Activated naive CD8-positive, alpha-beta T cell treated with anti-CD3 and anti-CD28 coated beads for 36 hours (primary cell): ENCODE results near the gene HBS1L. TPM values are rescaled to one million over a fixed set of nuclear protein-coding genes. Genes with fewer than 3 reads are reported as not detected.

ENCODE experiments used
- DNase-seq: peaks from one replicate; pipeline ENCODE4 v3.0.0; 2021
- H3K27ac Mint-ChIP-seq: one replicate; pipeline ENCODE4 v1.8.0; 2022; ENCODE audit warnings: mild to moderate bottlenecking, moderate library complexity, mixed read lengths
- H3K27me3 Mint-ChIP-seq: one replicate; pipeline ENCODE4 v1.8.0; 2022; ENCODE audit warnings: mild to moderate bottlenecking, mixed read lengths
- H3K36me3 Mint-ChIP-seq: one replicate; pipeline ENCODE4 v1.8.0; 2021; ENCODE audit warnings: mild to moderate bottlenecking, mixed read lengths
- H3K4me1 Mint-ChIP-seq: one replicate; pipeline ENCODE4 v1.8.0; 2021; ENCODE audit warnings: mixed read lengths
- H3K4me3 Mint-ChIP-seq: one replicate; pipeline ENCODE4 v1.8.0; 2022; ENCODE audit warnings: mild to moderate bottlenecking, moderate library complexity, mixed read lengths
- H3K9me3 Mint-ChIP-seq: one replicate; pipeline ENCODE4 v1.8.0; 2022; ENCODE audit warnings: mixed read lengths
- total RNA-seq, 2 experiments: library from RNA; stranded (reverse); gene quantifications; one replicate each; pipeline ENCODE4 v1.2.3, GENCODE V29; 2021

HBS1L gene
- total RNA-seq, 2 experiments from 2014 or later = 147 to 151 TPM

- peak overlapping the region; percentile 93 for H3K27ac Mint-ChIP-seq
- peak overlapping the region; percentile 59 for H3K4me3 Mint-ChIP-seq
- H3K27me3 Mint-ChIP-seq = no peaks in the 10 kb centered on the region
- H3K36me3 Mint-ChIP-seq = peaks cover 14% of the 10 kb centered on the region
- peaks cover 72% of the 10 kb centered on the region for H3K4me1 Mint-ChIP-seq
- H3K9me3 Mint-ChIP-seq = peaks cover 9% of the 10 kb centered on the region
- peak; percentile 34 for DNase-seq
Measured at GRCh38 chr6:135087403-135087802, 32.8 kb upstream of the HBS1L start.

GRCh38 chr6:135086414-135086764, 31.8 kb upstream of the HBS1L start:
- H3K36me3 Mint-ChIP-seq = peaks cover 22% of the 10 kb centered on the region
- no peaks in the 10 kb centered on the region for H3K27me3 Mint-ChIP-seq
- peaks cover 65% of the 10 kb centered on the region for H3K4me1 Mint-ChIP-seq
- peak overlapping the region; percentile 54 for H3K4me3 Mint-ChIP-seq
- H3K9me3 Mint-ChIP-seq = peaks cover 16% of the 10 kb centered on the region
- no peak for DNase-seq
- peak overlapping the region; percentile 93 for H3K27ac Mint-ChIP-seq

- Mint-ChIP-seq H3K27me3 (no peaks in the 10 kb centered on the region), H3K4me1 (peaks cover 60% of the 10 kb centered on the region), H3K27ac (peak overlapping the region; percentile 93), H3K9me3 (peaks cover 19% of the 10 kb centered on the region), H3K36me3 (peaks cover 22% of the 10 kb centered on the region), H3K4me3 (peak overlapping the region; percentile 54)
- DNase-seq = no peak
Measured at GRCh38 chr6:135085700-135086413, 31.2 kb upstream of the HBS1L start.

- peaks cover 23% of the 10 kb centered on the region for H3K36me3 Mint-ChIP-seq
- H3K9me3 Mint-ChIP-seq = peaks cover 19% of the 10 kb centered on the region
- H3K4me3 Mint-ChIP-seq = no peak overlapping the region
- no peaks in the 10 kb centered on the region for H3K27me3 Mint-ChIP-seq
- no peak for DNase-seq
- H3K4me1 Mint-ChIP-seq = peaks cover 50% of the 10 kb centered on the region
- H3K27ac Mint-ChIP-seq = no peak overlapping the region
Measured at GRCh38 chr6:135084916-135085269, 30.3 kb upstream of the HBS1L start.

- peak overlapping the region; percentile 13 for H3K27ac Mint-ChIP-seq
- no peak overlapping the region for H3K4me3 Mint-ChIP-seq
- H3K4me1 Mint-ChIP-seq = peaks cover 47% of the 10 kb centered on the region
- peaks cover 19% of the 10 kb centered on the region for H3K9me3 Mint-ChIP-seq
- H3K36me3 Mint-ChIP-seq = peaks cover 23% of the 10 kb centered on the region
- DNase-seq = no peak
- no peaks in the 10 kb centered on the region for H3K27me3 Mint-ChIP-seq
Measured at GRCh38 chr6:135084001-135084915, 29.6 kb upstream of the HBS1L start.

GRCh38 chr6:135081966-135082365, 27.3 kb upstream of the HBS1L start:
- Mint-ChIP-seq H3K27me3 (no peaks in the 10 kb centered on the region), H3K4me1 (peaks cover 29% of the 10 kb centered on the region), H3K27ac (peak overlapping the region; percentile 23), H3K36me3 (peaks cover 18% of the 10 kb centered on the region), H3K9me3 (peaks cover 16% of the 10 kb centered on the region), H3K4me3 (no peak overlapping the region)
- no peak for DNase-seq

GRCh38 chr6:135075018-135075417, 20.4 kb upstream of the HBS1L start:
- H3K4me3 Mint-ChIP-seq = no peak overlapping the region
- peaks cover 27% of the 10 kb centered on the region for H3K4me1 Mint-ChIP-seq
- DNase-seq = no peak
- no peak overlapping the region for H3K27ac Mint-ChIP-seq
- H3K27me3 Mint-ChIP-seq = no peaks in the 10 kb centered on the region
- H3K9me3 Mint-ChIP-seq = no peaks in the 10 kb centered on the region
- H3K36me3 Mint-ChIP-seq = no peaks in the 10 kb centered on the region

- no peak for DNase-seq
- H3K36me3 Mint-ChIP-seq = no peaks in the 10 kb centered on the region
- no peaks in the 10 kb centered on the region for H3K27me3 Mint-ChIP-seq
- H3K9me3 Mint-ChIP-seq = no peaks in the 10 kb centered on the region
- H3K4me3 Mint-ChIP-seq = no peak overlapping the region
- H3K27ac Mint-ChIP-seq = no peak overlapping the region
- peaks cover 25% of the 10 kb centered on the region for H3K4me1 Mint-ChIP-seq
Measured at GRCh38 chr6:135073756-135074393, 19.3 kb upstream of the HBS1L start.

- DNase-seq = no peak
- Mint-ChIP-seq H3K27ac (no peak overlapping the region), H3K4me1 (peaks cover 22% of the 10 kb centered on the region), H3K27me3 (no peaks in the 10 kb centered on the region), H3K9me3 (no peaks in the 10 kb centered on the region), H3K4me3 (no peak overlapping the region), H3K36me3 (no peaks in the 10 kb centered on the region)
Measured at GRCh38 chr6:135073217-135073616, 18.6 kb upstream of the HBS1L start.

GRCh38 chr6:135072753-135073152, 18.1 kb upstream of the HBS1L start:
- Mint-ChIP-seq H3K9me3 (peaks cover 2% of the 10 kb centered on the region), H3K27me3 (no peaks in the 10 kb centered on the region), H3K27ac (no peak overlapping the region), H3K4me3 (no peak overlapping the region), H3K36me3 (no peaks in the 10 kb centered on the region), H3K4me1 (peaks cover 22% of the 10 kb centered on the region)
- DNase-seq = no peak

GRCh38 chr6:135071541-135071940, 16.9 kb upstream of the HBS1L start:
- no peak overlapping the region for H3K4me3 Mint-ChIP-seq
- H3K9me3 Mint-ChIP-seq = peaks cover 9% of the 10 kb centered on the region
- no peak overlapping the region for H3K27ac Mint-ChIP-seq
- peaks cover 30% of the 10 kb centered on the region for H3K4me1 Mint-ChIP-seq
- H3K36me3 Mint-ChIP-seq = peaks cover 4% of the 10 kb centered on the region
- H3K27me3 Mint-ChIP-seq = no peaks in the 10 kb centered on the region
- no peak for DNase-seq

- Mint-ChIP-seq H3K27ac (no peak overlapping the region), H3K4me3 (no peak overlapping the region), H3K36me3 (peaks cover 6% of the 10 kb centered on the region), H3K27me3 (no peaks in the 10 kb centered on the region), H3K9me3 (peaks cover 11% of the 10 kb centered on the region), H3K4me1 (peaks cover 17% of the 10 kb centered on the region)
- DNase-seq = no peak
Measured at GRCh38 chr6:135067911-135068310, 13.3 kb upstream of the HBS1L start.

GRCh38 chr6:135066806-135067205, 12.2 kb upstream of the HBS1L start:
- H3K4me3 Mint-ChIP-seq = no peak overlapping the region
- no peaks in the 10 kb centered on the region for H3K27me3 Mint-ChIP-seq
- DNase-seq = no peak
- peaks cover 16% of the 10 kb centered on the region for H3K4me1 Mint-ChIP-seq
- peaks cover 11% of the 10 kb centered on the region for H3K9me3 Mint-ChIP-seq
- H3K36me3 Mint-ChIP-seq = peaks cover 6% of the 10 kb centered on the region
- H3K27ac Mint-ChIP-seq = peak overlapping the region; percentile 67

GRCh38 chr6:135066397-135066796, 11.8 kb upstream of the HBS1L start:
- no peak overlapping the region for H3K4me3 Mint-ChIP-seq
- peaks cover 11% of the 10 kb centered on the region for H3K9me3 Mint-ChIP-seq
- H3K36me3 Mint-ChIP-seq = peaks cover 6% of the 10 kb centered on the region
- no peak for DNase-seq
- no peaks in the 10 kb centered on the region for H3K27me3 Mint-ChIP-seq
- H3K27ac Mint-ChIP-seq = peak overlapping the region; percentile 47
- H3K4me1 Mint-ChIP-seq = peaks cover 15% of the 10 kb centered on the region

GRCh38 chr6:135064586-135064985, 10.0 kb upstream of the HBS1L start:
- Mint-ChIP-seq H3K27ac (no peak overlapping the region), H3K4me1 (peaks cover 15% of the 10 kb centered on the region), H3K9me3 (peaks cover 11% of the 10 kb centered on the region), H3K27me3 (no peaks in the 10 kb centered on the region), H3K4me3 (no peak overlapping the region), H3K36me3 (peaks cover 6% of the 10 kb centered on the region)
- no peak for DNase-seq
